HG02678 (cell line): ENCODE measurements around the gene FITM1.
A peak's percentile ranks its signal among the peaks of the same experiment; 100 is the strongest.

Experiments used
- ATAC-seq: cut with Tn5 transposase; IDR thresholded peaks from one replicate; pipeline ENCODE4 v1.9.1; 2021; ENCODE audit warnings: mild to moderate bottlenecking, moderate library complexity; ENCODE audit not compliant: unreplicated experiment

FITM1 gene

GRCh38 chr14:24159777-24160498 is 29.5 kb downstream of the FITM1 start:
- ATAC-seq = no peak

- ATAC-seq = no peak
Measured at GRCh38 chr14:24160499-24160849, 30.0 kb downstream of the FITM1 start.

- ATAC-seq = peak; percentile 82
Measured at GRCh38 chr14:24160850-24161804, 30.7 kb downstream of the FITM1 start, which contains the start of gene IRF9. TSS of gene IRF9 (plus strand) at chr14:24161265. CDS start at chr14:24162145, 880 bp downstream.

GRCh38 chr14:24162093-24162492 is 31.6 kb downstream of the FITM1 start:
- ATAC-seq = no peak

GRCh38 chr14:24164518-24164991 is 34.1 kb downstream of the FITM1 start:
- no peak for ATAC-seq

GRCh38 chr14:24165785-24166184 is 35.3 kb downstream of the FITM1 start:
- no peak for ATAC-seq

GRCh38 chr14:24167469-24168114 is 37.1 kb downstream of the FITM1 start:
- ATAC-seq = no peak

- peak; percentile 84 for ATAC-seq
Measured at GRCh38 chr14:24171422-24172260, 41.2 kb downstream of the FITM1 start, which contains the start of gene REC8. TSS of gene REC8 (plus strand) at chr14:24172080. CDS start at chr14:24172553, 473 bp downstream.

- no peak for ATAC-seq
Measured at GRCh38 chr14:24172261-24172860, 41.9 kb downstream of the FITM1 start.

- ATAC-seq = no peak
Measured at GRCh38 chr14:24172871-24173281, 42.4 kb downstream of the FITM1 start.

GRCh38 chr14:24176599-24176998 is 46.1 kb downstream of the FITM1 start:
- no peak for ATAC-seq

GRCh38 chr14:24177041-24177825 is 46.8 kb downstream of the FITM1 start:
- no peak for ATAC-seq

- no peak for ATAC-seq
Measured at GRCh38 chr14:24177891-24178290, 47.4 kb downstream of the FITM1 start.

GRCh38 chr14:24178399-24179178 is 48.1 kb downstream of the FITM1 start:
- no peak for ATAC-seq

GRCh38 chr14:24179294-24179960 is 49.0 kb downstream of the FITM1 start:
- ATAC-seq = no peak

- no peak for ATAC-seq
Measured at GRCh38 chr14:24179961-24180796, 49.7 kb downstream of the FITM1 start.
